HL-60 (cell line): ENCODE data around the gene SHROOM1.

Experiments
- CTCF ChIP-seq: IDR thresholded peaks from one replicate; pipeline ENCODE4 v1.5.1; 2011; ENCODE audit warnings: low read length, control low read depth, inconsistent platforms; ENCODE audit not compliant: insufficient read depth
- GABPA ChIP-seq: IDR thresholded peaks from 2 replicates; pipeline ENCODE4 v1.6.1; 2012; ENCODE audit warnings: low read depth
- POLR2AphosphoS5 ChIP-seq: IDR thresholded peaks from 2 replicates; pipeline ENCODE4 v1.6.1; 2012; ENCODE audit warnings: low read depth
- TF ChIP-seq, protein P1 (sequence below): IDR thresholded peaks from 2 replicates; pipeline ENCODE4 v1.6.1; 2012; ENCODE audit warnings: low read depth; ENCODE audit not compliant: insufficient replicate concordance

DNA sequence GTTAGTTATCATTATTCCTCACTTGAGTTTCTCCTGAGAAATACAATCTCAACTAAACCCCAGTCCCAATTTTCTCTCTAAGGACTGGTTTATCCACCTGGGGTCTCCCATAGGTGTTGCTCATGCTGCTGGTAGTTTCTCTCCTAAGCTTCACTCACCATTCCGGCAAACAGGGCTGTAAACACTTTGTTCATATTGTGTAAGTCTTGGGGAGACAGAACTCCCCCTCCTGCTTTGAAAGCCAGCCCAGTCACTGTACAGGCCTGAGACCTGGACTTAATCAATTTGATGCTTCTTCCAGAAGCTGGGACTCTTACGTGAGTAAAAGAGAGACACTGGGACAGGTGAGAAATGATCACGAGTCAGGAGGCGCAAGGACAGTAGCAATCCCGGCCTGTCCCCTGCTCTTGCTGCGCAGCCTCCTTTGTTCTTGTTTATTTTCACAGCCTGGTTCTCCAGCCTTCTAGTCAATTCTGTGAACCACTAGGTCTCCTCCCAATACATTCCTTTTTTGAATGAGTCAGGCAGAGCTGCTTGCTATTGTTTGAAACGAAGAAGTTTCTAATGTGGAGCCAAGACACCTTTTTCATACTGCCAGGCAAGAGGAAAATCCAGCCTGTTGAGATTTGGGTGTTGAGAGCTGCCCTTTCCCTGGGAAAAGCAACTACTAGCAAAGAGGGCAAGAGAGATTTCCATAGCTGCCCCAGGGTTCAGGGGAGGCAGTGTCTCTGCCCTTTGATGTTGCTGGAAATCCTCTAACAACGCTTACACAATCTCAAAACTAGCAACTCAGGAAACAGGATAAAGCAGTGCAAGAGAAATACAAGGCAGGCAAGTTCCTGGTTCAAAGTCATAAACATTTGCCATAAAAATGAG is 9.2 kb upstream of the SHROOM1 start:
- TF ChIP-seq CTCF (no peak), GABPA (no peak), POLR2AphosphoS5 (no peak)
- TF ChIP-seq, protein P1, sequence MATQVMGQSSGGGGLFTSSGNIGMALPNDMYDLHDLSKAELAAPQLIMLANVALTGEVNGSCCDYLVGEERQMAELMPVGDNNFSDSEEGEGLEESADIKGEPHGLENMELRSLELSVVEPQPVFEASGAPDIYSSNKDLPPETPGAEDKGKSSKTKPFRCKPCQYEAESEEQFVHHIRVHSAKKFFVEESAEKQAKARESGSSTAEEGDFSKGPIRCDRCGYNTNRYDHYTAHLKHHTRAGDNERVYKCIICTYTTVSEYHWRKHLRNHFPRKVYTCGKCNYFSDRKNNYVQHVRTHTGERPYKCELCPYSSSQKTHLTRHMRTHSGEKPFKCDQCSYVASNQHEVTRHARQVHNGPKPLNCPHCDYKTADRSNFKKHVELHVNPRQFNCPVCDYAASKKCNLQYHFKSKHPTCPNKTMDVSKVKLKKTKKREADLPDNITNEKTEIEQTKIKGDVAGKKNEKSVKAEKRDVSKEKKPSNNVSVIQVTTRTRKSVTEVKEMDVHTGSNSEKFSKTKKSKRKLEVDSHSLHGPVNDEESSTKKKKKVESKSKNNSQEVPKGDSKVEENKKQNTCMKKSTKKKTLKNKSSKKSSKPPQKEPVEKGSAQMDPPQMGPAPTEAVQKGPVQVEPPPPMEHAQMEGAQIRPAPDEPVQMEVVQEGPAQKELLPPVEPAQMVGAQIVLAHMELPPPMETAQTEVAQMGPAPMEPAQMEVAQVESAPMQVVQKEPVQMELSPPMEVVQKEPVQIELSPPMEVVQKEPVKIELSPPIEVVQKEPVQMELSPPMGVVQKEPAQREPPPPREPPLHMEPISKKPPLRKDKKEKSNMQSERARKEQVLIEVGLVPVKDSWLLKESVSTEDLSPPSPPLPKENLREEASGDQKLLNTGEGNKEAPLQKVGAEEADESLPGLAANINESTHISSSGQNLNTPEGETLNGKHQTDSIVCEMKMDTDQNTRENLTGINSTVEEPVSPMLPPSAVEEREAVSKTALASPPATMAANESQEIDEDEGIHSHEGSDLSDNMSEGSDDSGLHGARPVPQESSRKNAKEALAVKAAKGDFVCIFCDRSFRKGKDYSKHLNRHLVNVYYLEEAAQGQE = no peak
